Adrenal gland (tissue), 5 donors: ENCODE data around the gene NDOR1.

Source experiments
- POLR2A ChIP-seq, 2 donors: fragments of 450-650 bp; IDR thresholded peaks; one replicate each; pipeline ENCODE4 v1.6.1; 2017; ENCODE audit warnings: antibody characterized with exemption in 2 of 2, mild to moderate bottlenecking in 2 of 2, moderate library complexity in 1 of 2
- TF ChIP-seq, protein P1 (sequence below), 6 experiments: fragments of 450-650 bp in 4 of 6; fragments of 200-600 bp in 2 of 6; sonication (generic) in 1 of 6; IDR thresholded peaks; 1 replicate in 5 of 6; 2 replicates in 1 of 6; pipeline versions ENCODE4 v1.5.1 to v1.8.0; 2016 to 2021; ENCODE audit warnings: antibody characterized with exemption in 6 of 6, mild to moderate bottlenecking in 2 of 6, moderate library complexity in 1 of 6
- donor health status: DM: no; HTN: no; CAD: no.

DNA sequence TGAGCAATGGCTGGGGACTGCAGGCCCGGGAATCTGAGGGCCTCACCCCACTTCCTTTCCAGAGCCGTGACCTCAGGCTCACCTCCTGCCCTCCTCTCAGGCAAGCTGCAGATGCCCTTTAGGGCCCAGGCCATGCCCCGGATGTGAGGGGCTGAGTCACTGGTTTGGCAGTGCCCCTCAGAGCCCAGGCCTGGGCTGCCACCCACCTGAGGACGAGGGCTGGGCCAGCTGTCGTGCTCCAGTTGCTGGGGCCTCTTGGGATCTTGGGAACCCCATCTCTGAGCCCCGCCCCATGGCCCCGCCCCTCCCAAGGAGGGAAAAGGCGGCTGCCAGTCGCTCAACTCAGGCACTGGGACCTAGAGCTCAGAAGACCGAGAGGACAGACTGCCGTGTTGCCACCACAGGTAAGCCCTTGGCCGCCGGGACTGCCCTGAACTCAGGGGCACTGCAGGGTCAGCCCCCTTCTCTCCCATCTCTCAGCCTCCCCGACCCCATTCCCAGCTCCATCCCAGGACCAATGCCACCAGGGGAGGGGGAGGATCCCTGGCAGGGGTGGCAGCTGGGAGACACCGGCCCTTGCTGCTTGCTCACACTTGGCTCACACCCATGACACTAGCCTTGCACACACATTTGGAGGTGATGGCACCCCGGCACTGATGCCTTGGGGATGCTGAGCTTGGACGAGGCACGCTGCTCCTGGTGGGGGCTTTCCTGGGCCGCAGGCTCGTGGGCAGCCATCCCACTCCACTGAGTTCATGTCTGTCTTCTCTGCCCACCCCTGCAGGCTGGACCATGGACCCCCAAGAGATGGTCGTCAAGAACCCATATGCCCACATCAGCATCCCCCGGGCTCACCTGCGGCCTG lies 19.6 kb downstream of the NDOR1 start, which contains the start of gene CYSRT1:
- TF ChIP-seq, protein P1, sequence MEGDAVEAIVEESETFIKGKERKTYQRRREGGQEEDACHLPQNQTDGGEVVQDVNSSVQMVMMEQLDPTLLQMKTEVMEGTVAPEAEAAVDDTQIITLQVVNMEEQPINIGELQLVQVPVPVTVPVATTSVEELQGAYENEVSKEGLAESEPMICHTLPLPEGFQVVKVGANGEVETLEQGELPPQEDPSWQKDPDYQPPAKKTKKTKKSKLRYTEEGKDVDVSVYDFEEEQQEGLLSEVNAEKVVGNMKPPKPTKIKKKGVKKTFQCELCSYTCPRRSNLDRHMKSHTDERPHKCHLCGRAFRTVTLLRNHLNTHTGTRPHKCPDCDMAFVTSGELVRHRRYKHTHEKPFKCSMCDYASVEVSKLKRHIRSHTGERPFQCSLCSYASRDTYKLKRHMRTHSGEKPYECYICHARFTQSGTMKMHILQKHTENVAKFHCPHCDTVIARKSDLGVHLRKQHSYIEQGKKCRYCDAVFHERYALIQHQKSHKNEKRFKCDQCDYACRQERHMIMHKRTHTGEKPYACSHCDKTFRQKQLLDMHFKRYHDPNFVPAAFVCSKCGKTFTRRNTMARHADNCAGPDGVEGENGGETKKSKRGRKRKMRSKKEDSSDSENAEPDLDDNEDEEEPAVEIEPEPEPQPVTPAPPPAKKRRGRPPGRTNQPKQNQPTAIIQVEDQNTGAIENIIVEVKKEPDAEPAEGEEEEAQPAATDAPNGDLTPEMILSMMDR (IDR thresholded peaks at IDR 0.05): no peak
- TF ChIP-seq POLR2A (IDR thresholded peaks at IDR 0.05): no peak
